T-cell (primary cell): ENCODE data around the gene NOC4L. TPM values are rescaled to one million over a fixed set of nuclear protein-coding genes. Genes with fewer than 3 reads are reported as not detected.

Experiments used
- ATAC-seq, 4 experiments: fragments of 200-7000 bp in 3 of 4; fragments of 150-1000 bp in 1 of 4; cut with Tn5 transposase; replicated peaks in 1 of 4; 1 replicate in 3 of 4; 2 replicates in 1 of 4; pipeline ENCODE4 v1.10.0; 2021; ENCODE audit warnings: moderate library complexity in 3 of 4, mild to moderate bottlenecking in 2 of 4, moderate number of reproducible peaks in 1 of 4
- CTCF ChIA-PET, 2 donors: fragments of 300-600 bp; sonication (Branson Sonifier 250); formaldehyde crosslinking; loops; one replicate each; lab custom pipeline; 2022; ENCODE audit warnings: antibody characterized with exemption in 2 of 2; lab: Charles Lee
- POLR2A ChIA-PET, 2 donors: fragments of 300-600 bp; sonication (Branson Sonifier 250); formaldehyde crosslinking; loops; one replicate each; lab custom pipeline; 2022; ENCODE audit warnings: antibody characterized with exemption in 2 of 2; lab: Charles Lee
- DNase-seq, 35 experiments: peaks; one replicate each; pipeline versions ENCODE4 v3.0.0 to v3.0.0-alpha.2; 2013 to 2023
- H3K27ac ChIP-seq: one replicate; pipeline ENCODE4 v1.5.1; 2013; ENCODE audit warnings: low read length
- H3K27me3 ChIP-seq, 2 experiments: replicated peaks in 1 of 2; 1 replicate in 1 of 2; 2 replicates in 1 of 2; pipeline versions ENCODE4 v1.6.1 to v1.7.0; 2013; ENCODE audit warnings: low read length in 1 of 2, mixed read lengths in 1 of 2; ENCODE audit not compliant: control insufficient read depth in 2 of 2, insufficient read depth in 2 of 2; ENCODE audit errors: extremely low read depth in 1 of 2
- H3K36me3 ChIP-seq, 2 donors: 1 replicate in 1 of 2; 2 replicates in 1 of 2; pipeline versions ENCODE4 v1.6.1 to v1.7.0; 2013; ENCODE audit warnings: low read length in 1 of 2; ENCODE audit not compliant: control insufficient read depth in 2 of 2, insufficient read depth in 1 of 2; ENCODE audit errors: extremely low read depth in 1 of 2
- H3K4me1 ChIP-seq, 2 experiments: 1 replicate in 1 of 2; 2 replicates in 1 of 2; pipeline versions ENCODE4 v1.6.1 to v1.7.0; 2013; ENCODE audit warnings: low read length in 2 of 2, mixed read lengths in 1 of 2; ENCODE audit not compliant: insufficient read depth in 2 of 2, control insufficient read depth in 1 of 2; ENCODE audit errors: extremely low read depth in 1 of 2
- H3K4me3 ChIP-seq, 2 donors: 1 replicate in 1 of 2; 2 replicates in 1 of 2; pipeline versions ENCODE4 v1.5.1 to v1.7.0; 2013; ENCODE audit warnings: mild to moderate bottlenecking in 2 of 2, low read length in 1 of 2, moderate library complexity in 1 of 2; ENCODE audit not compliant: control insufficient read depth in 1 of 2; ENCODE audit errors: extremely low read depth in 1 of 2
- H3K9me3 ChIP-seq: 2 replicates; pipeline ENCODE4 v1.7.0; 2013
- H3K27ac Mint-ChIP-seq, 2 donors: one replicate each; pipeline ENCODE4 v1.8.0; 2020 to 2021; ENCODE audit warnings: mild to moderate bottlenecking in 2 of 2, mixed read lengths in 2 of 2
- H3K27me3 Mint-ChIP-seq, 2 donors: one replicate each; pipeline ENCODE4 v1.8.0; 2021 to 2022; ENCODE audit warnings: mixed read lengths in 2 of 2
- H3K36me3 Mint-ChIP-seq: one replicate; pipeline ENCODE4 v1.8.0; 2021; ENCODE audit warnings: mixed read lengths
- H3K4me1 Mint-ChIP-seq, 3 donors: one replicate each; pipeline ENCODE4 v1.8.0; 2020 to 2022; ENCODE audit warnings: mixed read lengths in 3 of 3, mild to moderate bottlenecking in 1 of 3
- H3K4me3 Mint-ChIP-seq, 3 donors: one replicate each; pipeline ENCODE4 v1.8.0; 2020 to 2022; ENCODE audit warnings: mild to moderate bottlenecking in 3 of 3, mixed read lengths in 3 of 3, moderate library complexity in 3 of 3
- H3K9me3 Mint-ChIP-seq, 3 donors: one replicate each; pipeline ENCODE4 v1.8.0; 2020 to 2022; ENCODE audit warnings: mixed read lengths in 3 of 3
- WGBS: methylation state at CpG from one replicate; pipeline ENCODE4 v1.1.5; 2013; ENCODE audit warnings: missing lambda C conversion rate; ENCODE audit not compliant: insufficient coverage; 5-methylcytosine and 5-hydroxymethylcytosine counted together
- total RNA-seq, 35 experiments: library from RNA in 6 of 35; stranded (reverse) in 6 of 35; fragments of 120-200 nt in 1 of 35; gene quantifications; one replicate each; pipeline versions ENCODE4 v1.2.1 to v1.2.4 and lab custom pipeline; 2013 to 2026

NOC4L gene
- total RNA-seq, 5 donors from 2014 or later (not counting 1 experiment from before 2014, with no cell fraction given): 14.6 to 28.9 (median 26.4) TPM

DNA sequence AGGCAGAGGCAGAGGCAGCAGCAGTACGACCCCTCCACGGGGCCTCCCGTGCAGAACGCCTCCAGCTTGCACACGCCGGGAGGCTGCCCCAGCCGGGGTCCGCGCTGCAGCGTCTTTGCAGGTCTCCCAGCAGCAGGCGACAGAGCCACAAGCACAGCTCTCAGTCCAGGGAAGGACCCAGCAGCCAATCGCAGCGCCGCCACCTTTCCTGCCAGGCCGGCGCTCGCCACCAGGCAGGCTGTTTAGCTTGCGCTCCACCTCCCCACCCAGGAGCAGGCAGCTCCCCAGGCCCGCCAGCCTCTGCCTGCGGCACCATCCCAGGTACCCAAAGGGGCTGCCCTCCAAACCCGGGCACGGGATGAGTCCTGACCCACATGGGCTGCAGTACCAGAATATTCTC, 25.4 kb upstream of the NOC4L start:
- H3K9me3 Mint-ChIP-seq: no peaks in the 10 kb centered on the region
- ChIA-PET CTCF (no interaction called here), POLR2A (no interaction called here)
- Histone ChIP-seq H3K36me3 (peaks cover 15 to 39% of the 10 kb centered on the region in 2 donors), H3K4me1 (no peaks in the 10 kb centered on the region), H3K27ac (no peak overlapping the region), H3K9me3 (no peaks in the 10 kb centered on the region), H3K27me3 (no peaks in the 10 kb centered on the region), H3K4me3 (no peak overlapping the region)
- 99% methylated on average over 19 of the region's 22 CpGs for WGBS
- no peak overlapping the region for H3K4me3 Mint-ChIP-seq
- H3K36me3 Mint-ChIP-seq: peaks cover 24% of the 10 kb centered on the region
- DNase-seq (no peak), ATAC-seq (no peak)
- H3K27ac Mint-ChIP-seq: no peak overlapping the region
- no peaks in the 10 kb centered on the region for H3K4me1 Mint-ChIP-seq
- no peaks in the 10 kb centered on the region for H3K27me3 Mint-ChIP-seq

DNA sequence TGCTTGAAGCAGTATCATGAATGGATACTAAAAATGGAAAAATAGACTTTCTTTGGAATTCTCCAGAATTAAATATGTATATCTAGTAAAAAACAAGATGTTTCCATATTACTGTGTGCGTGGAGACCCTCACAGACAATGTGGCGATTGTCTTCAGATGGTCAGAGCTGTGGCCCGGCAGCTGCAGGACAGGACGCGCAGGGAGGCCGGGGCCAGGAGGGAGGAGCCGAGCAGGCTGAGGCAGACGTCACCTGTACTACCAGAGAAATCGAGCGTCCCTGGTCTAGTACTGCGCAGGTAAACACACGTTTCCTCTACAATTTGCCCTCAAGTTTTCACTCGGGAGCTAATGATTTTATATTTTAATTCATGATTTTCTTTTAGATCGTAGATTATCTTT, 23.0 kb upstream of the NOC4L start:
- Mint-ChIP-seq H3K9me3 (no peaks in the 10 kb centered on the region), H3K4me3 (no peak overlapping the region), H3K27me3 (no peaks in the 10 kb centered on the region), H3K4me1 (no peaks in the 10 kb centered on the region), H3K36me3 (peaks cover 29% of the 10 kb centered on the region), H3K27ac (no peak overlapping the region)
- Histone ChIP-seq H3K9me3 (no peaks in the 10 kb centered on the region), H3K4me1 (no peaks in the 10 kb centered on the region), H3K27me3 (no peaks in the 10 kb centered on the region), H3K27ac (no peak overlapping the region), H3K36me3 (peaks cover 16 to 39% of the 10 kb centered on the region in 2 donors), H3K4me3 (no peak overlapping the region)
- ChIA-PET CTCF (interaction anchor here in 1 of 2 donors (0.6 kb wide), 1 partner anchor 1020 kb away, joined by 3 read pairs; no protein-coding TSS in a partner anchor), POLR2A (interaction anchor here in 1 of 2 donors (0.7 kb wide), 1 partner anchor 15 kb away, joined by 5 read pairs; no protein-coding TSS in a partner anchor)
- DNase-seq (no peak), ATAC-seq (no peak)
- 97% methylated on average over 5 of the region's 14 CpGs for WGBS

DNA sequence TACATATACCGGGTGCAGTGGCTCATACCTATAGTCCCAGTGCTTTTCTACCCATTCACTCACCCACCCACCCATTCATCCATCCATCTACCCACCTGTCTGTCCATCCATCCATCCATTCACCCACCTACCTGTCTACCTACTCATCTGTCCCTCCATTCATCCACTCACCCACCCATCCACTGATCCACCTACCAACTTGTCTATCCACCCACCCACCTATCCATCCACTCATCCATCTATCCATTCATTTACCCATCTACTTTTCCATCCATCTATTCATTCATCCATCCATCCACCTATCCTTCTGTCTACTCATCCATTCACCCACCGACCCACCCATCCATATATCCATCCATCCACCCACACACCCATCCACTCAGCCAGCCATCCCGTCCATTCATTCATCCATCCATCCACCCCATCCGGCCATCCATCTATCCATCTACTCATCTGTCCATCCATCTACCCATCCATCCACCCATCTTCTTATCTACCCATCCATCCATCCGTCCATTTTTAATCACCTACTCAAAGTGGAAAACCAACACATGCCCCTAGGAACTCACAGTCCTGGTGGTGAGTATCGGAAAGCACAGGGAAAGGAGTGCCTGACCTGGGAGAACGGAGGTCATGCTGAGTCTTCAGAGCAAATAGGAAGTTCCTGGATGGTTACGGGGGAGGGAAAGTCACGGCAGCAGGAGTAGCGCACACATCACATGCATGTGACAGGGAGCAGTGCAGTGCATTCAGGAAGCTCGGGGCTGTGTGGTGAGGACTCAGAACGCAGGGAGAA, 20.1 kb upstream of the NOC4L start:
- WGBS: 93% methylated on average over 11 of the region's 12 CpGs

DNA sequence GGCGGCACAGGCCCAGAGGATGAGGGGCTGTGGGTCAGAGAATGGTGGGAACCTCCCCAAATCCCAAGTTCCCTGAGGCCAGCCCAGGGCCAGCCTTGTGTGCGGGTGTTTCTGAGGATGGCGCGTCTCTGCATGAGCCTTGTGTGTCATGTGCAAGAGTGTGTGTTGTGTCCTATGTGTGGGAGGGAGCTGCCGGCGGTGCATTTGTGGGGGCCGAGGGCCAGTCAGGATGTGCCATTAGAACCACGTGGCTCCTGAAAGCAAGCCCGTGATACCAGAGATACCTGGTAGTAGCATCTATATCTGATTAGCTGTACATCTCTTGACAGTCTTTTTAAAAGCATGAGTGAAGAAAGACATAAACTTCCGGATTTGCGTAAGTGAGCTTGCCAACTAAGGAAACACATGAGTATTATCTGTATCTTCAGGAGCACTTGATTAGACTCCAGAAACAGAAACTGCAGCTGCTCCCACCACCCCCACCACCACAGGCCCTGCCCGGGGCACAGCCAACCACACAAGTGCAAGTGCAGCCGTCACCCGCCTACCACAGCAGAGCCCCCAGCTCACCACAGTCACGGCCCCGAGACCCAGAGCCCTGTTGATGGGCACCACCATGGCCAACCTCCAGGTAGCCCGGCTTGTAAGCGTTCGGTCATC, 19.4 kb upstream of the NOC4L start:
- Mint-ChIP-seq H3K27ac (no peak overlapping the region), H3K27me3 (no peaks in the 10 kb centered on the region), H3K4me1 (no peaks in the 10 kb centered on the region), H3K9me3 (peaks cover 0 to 11% (median 0%) of the 10 kb centered on the region in 3 donors), H3K36me3 (peaks cover 52% of the 10 kb centered on the region), H3K4me3 (no peak overlapping the region)
- DNase-seq (peak in 1 of 35 experiments; percentile 38), ATAC-seq (peak in 1 of 4 experiments; percentile 52)
- CTCF ChIA-PET: no interaction called here
- H3K27ac ChIP-seq: no peak overlapping the region
- H3K9me3 ChIP-seq: no peaks in the 10 kb centered on the region
- no peak overlapping the region for H3K4me3 ChIP-seq
- H3K36me3 ChIP-seq: peaks cover 15 to 51% of the 10 kb centered on the region in 2 donors
- POLR2A ChIA-PET: interaction anchor here in 1 of 2 donors (0.6 kb wide), 1 partner anchor 492 kb away, joined by 7 read pairs; no protein-coding TSS in a partner anchor
- H3K27me3 ChIP-seq: no peaks in the 10 kb centered on the region
- H3K4me1 ChIP-seq: no peaks in the 10 kb centered on the region
- whole genome bisulfite sequencing: 73% methylated on average over 9 of the region's 19 CpGs

More for the DNA sequence above, 20.1 kb upstream of the NOC4L start:
- Histone ChIP-seq H3K36me3 (peaks cover 15 to 51% of the 10 kb centered on the region in 2 donors), H3K4me1 (no peaks in the 10 kb centered on the region), H3K27ac (no peak overlapping the region), H3K27me3 (no peaks in the 10 kb centered on the region), H3K4me3 (no peak overlapping the region), H3K9me3 (no peaks in the 10 kb centered on the region)
- DNase-seq: no peak
- ChIA-PET POLR2A (no interaction called here), CTCF (no interaction called here)
- Mint-ChIP-seq H3K27me3 (no peaks in the 10 kb centered on the region), H3K27ac (no peak overlapping the region), H3K4me3 (no peak overlapping the region), H3K4me1 (no peaks in the 10 kb centered on the region), H3K9me3 (peaks cover 0 to 9% (median 0%) of the 10 kb centered on the region in 3 donors), H3K36me3 (peaks cover 49% of the 10 kb centered on the region)
- no peak for ATAC-seq

DNA sequence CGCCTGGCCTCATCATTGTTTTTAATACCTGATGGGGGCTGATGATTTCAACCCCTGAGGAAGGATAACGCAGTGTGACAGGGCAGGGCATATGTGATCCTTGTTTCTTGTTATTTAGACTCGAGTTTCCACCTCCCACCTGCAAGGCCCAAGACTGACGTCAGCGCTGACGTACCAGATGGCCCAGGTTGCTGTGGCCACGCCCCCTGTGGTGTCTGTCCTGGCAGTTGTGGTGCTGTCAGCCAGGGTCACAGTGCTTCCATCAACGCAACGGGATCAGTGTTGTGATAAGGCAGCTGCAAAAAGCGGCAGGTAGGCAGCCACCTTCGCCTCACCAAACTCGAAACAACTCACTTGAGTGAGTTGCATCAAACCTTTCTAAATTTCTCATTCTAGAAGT, 18.5 kb upstream of the NOC4L start:
- H3K27ac Mint-ChIP-seq: no peak overlapping the region
- no peak overlapping the region for H3K27ac ChIP-seq
- no peak for ATAC-seq
- ChIA-PET POLR2A (no interaction called here), CTCF (no interaction called here)
- H3K36me3 Mint-ChIP-seq: peaks cover 49% of the 10 kb centered on the region
- H3K27me3 ChIP-seq: no peaks in the 10 kb centered on the region
- no peak overlapping the region for H3K4me3 ChIP-seq
- no peak overlapping the region for H3K4me3 Mint-ChIP-seq
- H3K9me3 Mint-ChIP-seq: peaks cover 0 to 11% (median 0%) of the 10 kb centered on the region in 3 donors
- H3K36me3 ChIP-seq: peaks cover 12 to 46% of the 10 kb centered on the region in 2 donors
- no peak for DNase-seq
- WGBS: 89% methylated on average over 8 of the region's 12 CpGs
- no peaks in the 10 kb centered on the region for H3K27me3 Mint-ChIP-seq
- H3K4me1 Mint-ChIP-seq: no peaks in the 10 kb centered on the region
- no peaks in the 10 kb centered on the region for H3K9me3 ChIP-seq
- no peaks in the 10 kb centered on the region for H3K4me1 ChIP-seq

DNA sequence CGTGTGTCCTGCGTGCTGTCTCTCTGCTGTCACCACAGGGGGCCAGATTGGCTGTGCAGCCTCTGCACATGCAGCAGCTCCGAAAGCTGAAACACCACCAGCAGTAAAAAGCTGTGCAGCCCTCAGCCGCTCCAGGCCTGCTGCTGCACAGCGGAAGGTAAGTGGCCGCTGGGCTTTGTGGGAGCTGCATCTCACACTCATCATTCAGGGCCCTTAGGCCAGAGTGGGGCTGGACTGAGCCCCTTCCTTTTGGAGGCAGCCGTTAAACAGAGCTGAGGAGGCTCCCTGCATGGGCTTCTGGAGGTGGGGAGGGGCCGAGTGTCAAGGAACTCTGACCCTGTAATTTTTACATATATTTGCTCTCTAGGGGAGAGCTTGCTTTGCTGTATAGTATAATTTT, 17.2 kb upstream of the NOC4L start:
- Mint-ChIP-seq H3K4me1 (no peaks in the 10 kb centered on the region), H3K9me3 (peaks cover 0 to 11% (median 0%) of the 10 kb centered on the region in 3 donors), H3K4me3 (no peak overlapping the region), H3K36me3 (peaks cover 48% of the 10 kb centered on the region), H3K27ac (no peak overlapping the region), H3K27me3 (no peaks in the 10 kb centered on the region)
- Histone ChIP-seq H3K9me3 (no peaks in the 10 kb centered on the region), H3K4me1 (no peaks in the 10 kb centered on the region), H3K36me3 (peaks cover 12 to 38% of the 10 kb centered on the region in 2 donors), H3K27me3 (no peaks in the 10 kb centered on the region), H3K27ac (no peak overlapping the region), H3K4me3 (no peak overlapping the region)
- ChIA-PET POLR2A (no interaction called here), CTCF (no interaction called here)
- no peak for ATAC-seq
- 100% methylated on average over 5 of the region's 8 CpGs for WGBS
- no peak for DNase-seq
